Measurements from ENCODE around the gene DPYSL4. TPM values are rescaled to one million over a fixed set of nuclear protein-coding genes. Genes with fewer than 3 reads are reported as not detected.

The DPYSL4 gene
- total RNA-seq, 1 donor from 2014 or later = 33.8 TPM

DNA sequence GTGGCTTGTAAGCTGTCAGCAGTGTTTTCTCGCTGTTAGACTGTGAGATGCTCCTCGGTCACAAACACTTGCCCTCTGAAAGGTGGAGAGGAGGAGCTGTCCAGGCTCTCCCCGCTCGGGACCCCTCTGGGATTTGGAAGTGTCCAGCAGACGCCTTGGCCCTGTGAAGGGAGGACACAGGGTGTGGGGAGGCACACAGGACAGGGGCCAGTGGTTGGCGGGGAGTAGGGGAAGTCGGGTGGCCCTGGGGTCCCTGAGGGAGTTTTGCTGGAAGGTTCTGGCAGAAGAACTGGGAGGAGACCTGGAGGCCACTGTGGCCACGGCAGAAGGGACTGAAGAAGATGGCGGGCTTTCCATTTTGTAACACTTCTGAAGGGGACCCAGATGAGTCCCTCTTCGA lies 47.2 kb upstream of the DPYSL4 start:
- Mint-ChIP-seq H3K9me3 (ENCODE audit: unreplicated experiment) (no peaks in the 10 kb centered on the region), H3K4me3 (ENCODE audit: unreplicated experiment) (no peak overlapping the region), H3K27ac (ENCODE audit: unreplicated experiment) (no peak overlapping the region), H3K36me3 (ENCODE audit: unreplicated experiment) (no peaks in the 10 kb centered on the region), H3K27me3 (ENCODE audit: unreplicated experiment) (no peaks in the 10 kb centered on the region), H3K4me1 (ENCODE audit: unreplicated experiment) (no peaks in the 10 kb centered on the region)
- DNase-seq (ENCODE audit: extremely low spot score, unreplicated experiment) = no peak
- TF ChIP-seq, protein P1, sequence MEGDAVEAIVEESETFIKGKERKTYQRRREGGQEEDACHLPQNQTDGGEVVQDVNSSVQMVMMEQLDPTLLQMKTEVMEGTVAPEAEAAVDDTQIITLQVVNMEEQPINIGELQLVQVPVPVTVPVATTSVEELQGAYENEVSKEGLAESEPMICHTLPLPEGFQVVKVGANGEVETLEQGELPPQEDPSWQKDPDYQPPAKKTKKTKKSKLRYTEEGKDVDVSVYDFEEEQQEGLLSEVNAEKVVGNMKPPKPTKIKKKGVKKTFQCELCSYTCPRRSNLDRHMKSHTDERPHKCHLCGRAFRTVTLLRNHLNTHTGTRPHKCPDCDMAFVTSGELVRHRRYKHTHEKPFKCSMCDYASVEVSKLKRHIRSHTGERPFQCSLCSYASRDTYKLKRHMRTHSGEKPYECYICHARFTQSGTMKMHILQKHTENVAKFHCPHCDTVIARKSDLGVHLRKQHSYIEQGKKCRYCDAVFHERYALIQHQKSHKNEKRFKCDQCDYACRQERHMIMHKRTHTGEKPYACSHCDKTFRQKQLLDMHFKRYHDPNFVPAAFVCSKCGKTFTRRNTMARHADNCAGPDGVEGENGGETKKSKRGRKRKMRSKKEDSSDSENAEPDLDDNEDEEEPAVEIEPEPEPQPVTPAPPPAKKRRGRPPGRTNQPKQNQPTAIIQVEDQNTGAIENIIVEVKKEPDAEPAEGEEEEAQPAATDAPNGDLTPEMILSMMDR (IDR thresholded peaks at IDR 0.05) = no peak

DNA sequence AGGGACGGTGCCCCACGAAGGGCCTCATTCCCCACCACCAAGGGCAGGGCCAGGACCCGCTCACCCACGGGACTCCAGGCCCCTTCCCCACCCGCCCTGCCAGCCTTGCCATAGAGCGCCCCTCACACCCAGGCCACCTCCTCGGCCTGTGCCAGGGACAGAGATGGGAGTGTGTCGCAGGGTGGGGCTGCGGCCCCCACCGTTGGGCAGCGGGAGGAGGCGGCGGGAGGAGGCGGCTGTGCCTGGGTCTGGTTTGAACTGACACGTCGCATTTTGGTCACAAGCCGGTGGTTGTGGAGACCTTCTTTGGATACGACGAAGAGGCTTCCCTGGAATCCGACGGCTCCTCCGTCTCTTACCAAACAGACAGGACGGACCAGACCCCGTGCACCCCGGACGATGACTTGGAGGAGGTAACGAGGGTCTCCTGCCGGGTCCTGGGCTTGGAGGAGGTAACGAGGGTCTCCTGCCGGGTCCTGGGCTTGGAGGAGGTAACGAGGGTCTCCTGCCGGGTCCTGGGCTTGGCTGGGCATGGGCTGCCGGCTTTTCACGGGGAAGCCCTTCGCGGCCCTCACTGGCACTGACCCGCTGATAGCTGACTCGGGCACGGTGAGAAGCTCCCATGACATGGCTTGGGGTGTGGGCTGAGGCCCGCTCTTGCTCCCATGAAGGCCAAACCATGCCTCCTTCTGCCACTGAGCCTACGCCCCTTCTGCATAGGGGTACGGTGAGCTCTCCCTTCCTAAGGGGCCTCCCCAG lies 46.4 kb upstream of the DPYSL4 start:
- Mint-ChIP-seq H3K4me1 (ENCODE audit: unreplicated experiment) (no peaks in the 10 kb centered on the region), H3K27me3 (ENCODE audit: unreplicated experiment) (no peaks in the 10 kb centered on the region), H3K27ac (ENCODE audit: unreplicated experiment) (no peak overlapping the region), H3K9me3 (ENCODE audit: unreplicated experiment) (no peaks in the 10 kb centered on the region), H3K36me3 (ENCODE audit: unreplicated experiment) (no peaks in the 10 kb centered on the region), H3K4me3 (ENCODE audit: unreplicated experiment) (no peak overlapping the region)
- DNase-seq (ENCODE audit: extremely low spot score, unreplicated experiment) = no peak
- TF ChIP-seq, protein P1 (IDR thresholded peaks at IDR 0.05) = no peak

DNA sequence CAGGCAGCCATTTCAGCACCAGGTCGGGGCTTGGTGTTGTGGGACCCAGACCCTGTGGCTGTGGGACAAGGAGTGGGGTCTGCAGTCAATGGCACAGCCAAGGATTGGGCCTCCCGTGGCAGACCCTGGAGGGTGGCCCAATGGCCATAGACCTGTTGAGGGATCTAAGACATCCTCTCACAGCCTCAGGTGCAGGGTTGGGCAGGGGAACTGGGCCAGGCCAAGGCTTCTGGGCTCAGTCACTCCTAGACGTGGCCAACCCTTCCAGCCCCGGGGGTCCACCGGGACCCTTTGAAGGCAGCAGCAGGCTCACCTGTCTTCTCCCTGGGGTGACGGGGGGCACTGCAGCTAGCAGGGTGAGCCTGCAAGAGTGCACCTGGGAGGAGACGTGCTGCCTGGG lies 45.7 kb upstream of the DPYSL4 start:
- Mint-ChIP-seq H3K27me3 (ENCODE audit: unreplicated experiment) (no peaks in the 10 kb centered on the region), H3K4me3 (ENCODE audit: unreplicated experiment) (no peak overlapping the region), H3K36me3 (ENCODE audit: unreplicated experiment) (no peaks in the 10 kb centered on the region), H3K4me1 (ENCODE audit: unreplicated experiment) (no peaks in the 10 kb centered on the region), H3K27ac (ENCODE audit: unreplicated experiment) (no peak overlapping the region), H3K9me3 (ENCODE audit: unreplicated experiment) (no peaks in the 10 kb centered on the region)
- TF ChIP-seq, protein P1 (IDR thresholded peaks at IDR 0.05) = no peak
- DNase-seq (ENCODE audit: extremely low spot score, unreplicated experiment) = no peak

DNA sequence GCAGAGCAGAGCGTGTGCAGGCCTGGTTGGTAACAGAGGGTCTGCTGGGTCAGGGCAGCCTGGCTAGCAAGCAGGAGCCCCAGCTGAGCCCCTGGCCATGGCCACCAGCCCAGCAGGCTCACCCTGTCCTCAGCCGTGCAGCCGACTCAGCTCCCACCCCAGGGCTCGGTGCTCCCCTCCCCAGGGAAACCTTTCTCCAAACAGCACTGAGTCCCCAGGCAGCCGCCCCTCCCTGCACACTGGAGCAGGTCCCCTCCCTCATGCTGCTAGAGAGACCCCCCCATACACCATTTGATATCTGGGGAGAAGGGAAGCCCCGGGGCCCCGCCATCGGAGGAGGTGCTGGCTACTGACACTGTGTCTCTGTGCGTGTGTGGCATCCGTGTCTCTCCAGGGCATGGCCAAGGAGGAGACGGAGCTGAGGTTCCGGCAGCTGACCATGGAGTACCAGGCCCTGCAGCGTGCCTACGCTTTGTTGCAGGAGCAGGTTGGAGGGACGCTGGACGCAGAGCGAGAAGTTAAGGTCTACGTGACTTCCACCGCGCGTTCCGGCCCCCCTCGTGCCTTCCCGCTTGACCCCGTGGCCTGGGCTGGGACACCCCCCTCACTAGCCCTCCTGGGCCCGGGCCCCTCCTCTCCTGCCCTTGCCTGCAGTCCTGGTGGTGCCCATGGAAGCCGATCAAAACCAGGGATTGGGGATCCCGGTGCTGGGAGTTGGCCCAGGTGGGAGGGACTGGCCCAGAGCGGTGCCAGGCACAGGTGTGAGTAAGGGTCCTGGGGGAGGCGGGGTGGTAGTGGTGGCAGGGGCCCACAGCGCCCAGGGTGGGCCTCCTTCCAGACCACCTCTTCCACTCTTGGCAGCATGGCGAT lies 45.0 kb upstream of the DPYSL4 start:
- H3K4me1 Mint-ChIP-seq (ENCODE audit: unreplicated experiment) = no peaks in the 10 kb centered on the region
- H3K4me3 Mint-ChIP-seq (ENCODE audit: unreplicated experiment) = no peak overlapping the region
- H3K36me3 Mint-ChIP-seq (ENCODE audit: unreplicated experiment) = no peaks in the 10 kb centered on the region
- no peaks in the 10 kb centered on the region for H3K27me3 Mint-ChIP-seq (ENCODE audit: unreplicated experiment)
- TF ChIP-seq, protein P1 (IDR thresholded peaks at IDR 0.05) = no peak
- H3K9me3 Mint-ChIP-seq (ENCODE audit: unreplicated experiment) = no peaks in the 10 kb centered on the region
- no peak overlapping the region for H3K27ac Mint-ChIP-seq (ENCODE audit: unreplicated experiment)
- no peak for DNase-seq (ENCODE audit: extremely low spot score, unreplicated experiment)

All from osteocyte (in vitro differentiated cells).